ENCODE results near the gene BAD. TPM values are rescaled to one million over a fixed set of nuclear protein-coding genes. Genes with fewer than 3 reads are reported as not detected.

BAD gene
- total RNA-seq, 1 donor from 2014 or later: 83.5 TPM

GRCh38 chr11:64286801-64287159, 2.3 kb upstream of the BAD start:
- no peaks in the 10 kb centered on the region for H3K36me3 ChIP-seq
- intact Hi-C loops (cut with DNase I): no loop called here
- no peak for TF ChIP-seq POLR2A (IDR thresholded peaks at IDR 0.05)
- TF ChIP-seq CTCF (IDR thresholded peaks at IDR 0.05): no peak
- no peak for TF ChIP-seq POLR2AphosphoS5 (IDR thresholded peaks at IDR 0.05; ENCODE audit: insufficient read depth in 1 of 2, low read depth in 1 of 2)
- H3K4me1 ChIP-seq: peaks cover 47% of the 10 kb centered on the region
- no peak overlapping the region for H3K27ac ChIP-seq
- H3K27me3 ChIP-seq: peaks cover 4% of the 10 kb centered on the region
- H3K4me3 ChIP-seq: no peak overlapping the region
- H3K9me3 ChIP-seq: no peaks in the 10 kb centered on the region
- no peak for DNase-seq (ENCODE audit: extremely low spot score in 2 of 2)

- DNase-seq (ENCODE audit: extremely low spot score in 2 of 2): no peak
- peak overlapping the region; percentile 61 to 83 for H3K4me3 ChIP-seq
- H3K9me3 ChIP-seq: no peaks in the 10 kb centered on the region
- no peaks in the 10 kb centered on the region for H3K36me3 ChIP-seq
- no peaks in the 10 kb centered on the region for H3K27me3 ChIP-seq
- TF ChIP-seq CTCF (IDR thresholded peaks at IDR 0.05): no peak
- no peak for TF ChIP-seq POLR2AphosphoS5 (IDR thresholded peaks at IDR 0.05; ENCODE audit: insufficient read depth in 1 of 2, low read depth in 1 of 2)
- no peak for TF ChIP-seq POLR2A (IDR thresholded peaks at IDR 0.05)
- intact Hi-C loops (cut with DNase I): no loop called here
- H3K4me1 ChIP-seq: peaks cover 42% of the 10 kb centered on the region
- peak overlapping the region; percentile 94 for H3K27ac ChIP-seq
Measured at GRCh38 chr11:64285885-64286800, 1.7 kb upstream of the BAD start.

- Histone ChIP-seq H3K4me1 (peaks cover 37% of the 10 kb centered on the region), H3K27me3 (no peaks in the 10 kb centered on the region), H3K9me3 (no peaks in the 10 kb centered on the region), H3K4me3 (peak within 1 kb of the TSS; percentile 61 to 83), H3K27ac (peak within 1 kb of the TSS; percentile 94), H3K36me3 (no peaks in the 10 kb centered on the region)
- intact Hi-C loops (cut with DNase I): no loop called here
- peak in 1 of 2 donors; percentile 78 for TF ChIP-seq POLR2AphosphoS5 (IDR thresholded peaks at IDR 0.05; ENCODE audit: insufficient read depth in 1 of 2, low read depth in 1 of 2)
- TF ChIP-seq CTCF (IDR thresholded peaks at IDR 0.05): no peak
- TF ChIP-seq POLR2A (IDR thresholded peaks at IDR 0.05): no peak
- DNase-seq (ENCODE audit: extremely low spot score in 2 of 2): no peak
Measured at GRCh38 chr11:64284962-64285884, 758 bp upstream of the BAD start, which contains the start of gene GPR137. TSS of gene GPR137 (plus strand) at chr11:64285848. CDS start at chr11:64286525, 677 bp downstream.

GRCh38 chr11:64283092-64283491, 1.4 kb downstream of the BAD start:
- Histone ChIP-seq H3K4me1 (peaks cover 37% of the 10 kb centered on the region), H3K4me3 (no peak overlapping the region), H3K36me3 (peaks cover 0 to 10% of the 10 kb centered on the region in 2 donors), H3K27ac (peak overlapping the region; percentile 94), H3K9me3 (no peaks in the 10 kb centered on the region), H3K27me3 (no peaks in the 10 kb centered on the region)
- intact Hi-C loops (cut with DNase I): no loop called here
- TF ChIP-seq POLR2A (IDR thresholded peaks at IDR 0.05) (no peak), CTCF (IDR thresholded peaks at IDR 0.05) (no peak)
- DNase-seq (ENCODE audit: extremely low spot score in 2 of 2): no peak
